Mammary epithelial cell (primary cell): ENCODE measurements around the gene DYNLT4.

Experiments used
- CTCF ChIP-seq, 2 donors: IDR thresholded peaks in 1 of 2; conservative IDR thresholded peaks in 1 of 2; 2 replicates each; pipeline ENCODE4 v1.5.1; 2011 to 2012; ENCODE audit warnings: inconsistent platforms in 2 of 2, low read length in 2 of 2, mild to moderate bottlenecking in 2 of 2, control low read depth in 1 of 2, low read depth in 1 of 2; ENCODE audit not compliant: insufficient read depth in 1 of 2; ENCODE audit errors: extremely low read depth in 1 of 2
- EZH2 ChIP-seq: IDR thresholded peaks from 2 replicates; pipeline ENCODE4 v1.6.1; 2012; ENCODE audit warnings: low read length, inconsistent platforms, borderline replicate concordance

- TF ChIP-seq CTCF (conservative IDR thresholded peaks at IDR 0.05 in 1 of 2, IDR thresholded peaks at IDR 0.05 in 1 of 2; ENCODE audit: extremely low read depth in 1 of 2, insufficient read depth in 1 of 2, low read depth in 1 of 2, low read length in 2 of 2): peak; percentile 32 to 44
- TF ChIP-seq EZH2: no peak
Observed at GRCh38 chr1:44784094-44785028, 22.8 kb downstream of the DYNLT4 start.
